ENCODE measurements around the gene FKBP1C. TPM values are rescaled to one million over a fixed set of nuclear protein-coding genes. Genes with fewer than 3 reads are reported as not detected.
"Not testable (repeated sequence)": the region's sequence is repeated elsewhere in the genome, so short reads cannot be mapped to it uniquely, and the experiment has no call there.

FKBP1C gene
- total RNA-seq, 2 experiments from 2014 or later: 0.16 TPM; not detected in 1

- POLR2A ChIA-PET; H3K27ac ChIP-seq (ENCODE audit: low read depth, low read length, poor library complexity, severe bottlenecking); H3K4me1 ChIP-seq (ENCODE audit: insufficient read depth, low read length, poor library complexity, severe bottlenecking); BruUV-seq (replicated peaks); CTCF ChIA-PET (ENCODE audit: unreplicated experiment); H3K9me3 ChIP-seq (ENCODE audit: low read length); H3K36me3 ChIP-seq (ENCODE audit: insufficient read depth, low read length); H3K9me2 ChIP-seq (ENCODE audit: insufficient read depth, low read length); H3K79me2 ChIP-seq (ENCODE audit: insufficient read depth, low read depth, low read length); H3K4me2 ChIP-seq (ENCODE audit: low read length); H4K20me1 ChIP-seq (ENCODE audit: insufficient read depth, low read length); intact Hi-C loops (cut with micrococcal nuclease; ENCODE audit: unreplicated experiment); DNase-seq (ENCODE audit: low spot score); H3K4me3 ChIP-seq (ENCODE audit: low read depth, low read length, poor library complexity, severe bottlenecking); H2AFZ ChIP-seq (ENCODE audit: low read length): not testable (repeated sequence)
Measured at GRCh38 chr6:63227928-63228894, 16.9 kb downstream of the FKBP1C start.

GRCh38 chr6:63230027-63230426, 18.8 kb downstream of the FKBP1C start:
- H3K36me3 ChIP-seq (ENCODE audit: insufficient read depth, low read length); H3K9me3 ChIP-seq (ENCODE audit: low read length); H3K4me1 ChIP-seq (ENCODE audit: insufficient read depth, low read length, poor library complexity, severe bottlenecking); H3K4me3 ChIP-seq (ENCODE audit: low read depth, low read length, poor library complexity, severe bottlenecking); POLR2A ChIA-PET; H3K27ac ChIP-seq (ENCODE audit: low read depth, low read length, poor library complexity, severe bottlenecking); intact Hi-C loops (cut with micrococcal nuclease; ENCODE audit: unreplicated experiment); H3K9me2 ChIP-seq (ENCODE audit: insufficient read depth, low read length); BruUV-seq (replicated peaks); H4K20me1 ChIP-seq (ENCODE audit: insufficient read depth, low read length); CTCF ChIA-PET (ENCODE audit: unreplicated experiment); H2AFZ ChIP-seq (ENCODE audit: low read length); DNase-seq (ENCODE audit: low spot score); H3K4me2 ChIP-seq (ENCODE audit: low read length); H3K79me2 ChIP-seq (ENCODE audit: insufficient read depth, low read depth, low read length): not testable (repeated sequence)

GRCh38 chr6:63230511-63230910, 19.2 kb downstream of the FKBP1C start:
- H3K4me1 ChIP-seq (ENCODE audit: insufficient read depth, low read length, poor library complexity, severe bottlenecking); CTCF ChIA-PET (ENCODE audit: unreplicated experiment); DNase-seq (ENCODE audit: low spot score); H4K20me1 ChIP-seq (ENCODE audit: insufficient read depth, low read length); H3K36me3 ChIP-seq (ENCODE audit: insufficient read depth, low read length); intact Hi-C loops (cut with micrococcal nuclease; ENCODE audit: unreplicated experiment); H3K9me2 ChIP-seq (ENCODE audit: insufficient read depth, low read length); H3K27ac ChIP-seq (ENCODE audit: low read depth, low read length, poor library complexity, severe bottlenecking); H2AFZ ChIP-seq (ENCODE audit: low read length); BruUV-seq (replicated peaks); POLR2A ChIA-PET; H3K4me3 ChIP-seq (ENCODE audit: low read depth, low read length, poor library complexity, severe bottlenecking); H3K79me2 ChIP-seq (ENCODE audit: insufficient read depth, low read depth, low read length); H3K4me2 ChIP-seq (ENCODE audit: low read length); H3K9me3 ChIP-seq (ENCODE audit: low read length): not testable (repeated sequence)

GRCh38 chr6:63236398-63236817, 25.1 kb downstream of the FKBP1C start:
- H3K9me2 ChIP-seq (ENCODE audit: insufficient read depth, low read length): no peaks in the 10 kb centered on the region
- H3K79me2 ChIP-seq (ENCODE audit: insufficient read depth, low read depth, low read length): no peaks in the 10 kb centered on the region
- ChIA-PET CTCF (ENCODE audit: unreplicated experiment) (no interaction called here), POLR2A (no interaction called here)
- no peaks in the 10 kb centered on the region for H3K9me3 ChIP-seq (ENCODE audit: low read length)
- H4K20me1 ChIP-seq (ENCODE audit: insufficient read depth, low read length): no peaks in the 10 kb centered on the region
- DNase-seq (ENCODE audit: low spot score): no peak
- H3K27ac ChIP-seq (ENCODE audit: low read depth, low read length, poor library complexity, severe bottlenecking): no peak overlapping the region
- H2AFZ ChIP-seq (ENCODE audit: low read length): no peak overlapping the region
- BruUV-seq (replicated peaks): no TSS peak
- H3K4me3 ChIP-seq (ENCODE audit: low read depth, low read length, poor library complexity, severe bottlenecking): no peak overlapping the region
- TF ChIP-seq CTCF (conservative IDR thresholded peaks at IDR 0.05; ENCODE audit: low read length): no peak
- TF ChIP-seq EZH2phosphoT487 (IDR thresholded peaks at IDR 0.05; ENCODE audit: borderline replicate concordance, low read depth, low read length): no peak
- H3K4me1 ChIP-seq (ENCODE audit: insufficient read depth, low read length, poor library complexity, severe bottlenecking): no peaks in the 10 kb centered on the region
- intact Hi-C loops (cut with micrococcal nuclease; ENCODE audit: unreplicated experiment): no loop called here
- no peak overlapping the region for H3K4me2 ChIP-seq (ENCODE audit: low read length)
- no peaks in the 10 kb centered on the region for H3K36me3 ChIP-seq (ENCODE audit: insufficient read depth, low read length)

All from OCI-LY7 (cell line).